GM12875 (cell line): ENCODE measurements around the gene MYO1D.
"Not testable (repeated sequence)": the region's sequence is repeated elsewhere in the genome, so short reads cannot be mapped to it uniquely, and the experiment has no call there.

Experiments
- H3K4me3 ChIP-seq: one replicate; pipeline ENCODE4 v1.5.1; 2011; ENCODE audit warnings: low read depth, low read length, control low read depth
- TF ChIP-seq, protein P1 (sequence below): IDR thresholded peaks from 2 replicates; pipeline ENCODE4 v1.5.1; 2011; ENCODE audit warnings: low read depth, mild to moderate bottlenecking, control low read depth, inconsistent platforms, low read length, moderate library complexity, borderline replicate concordance; ENCODE audit not compliant: insufficient read depth

Gene MYO1D

DNA sequence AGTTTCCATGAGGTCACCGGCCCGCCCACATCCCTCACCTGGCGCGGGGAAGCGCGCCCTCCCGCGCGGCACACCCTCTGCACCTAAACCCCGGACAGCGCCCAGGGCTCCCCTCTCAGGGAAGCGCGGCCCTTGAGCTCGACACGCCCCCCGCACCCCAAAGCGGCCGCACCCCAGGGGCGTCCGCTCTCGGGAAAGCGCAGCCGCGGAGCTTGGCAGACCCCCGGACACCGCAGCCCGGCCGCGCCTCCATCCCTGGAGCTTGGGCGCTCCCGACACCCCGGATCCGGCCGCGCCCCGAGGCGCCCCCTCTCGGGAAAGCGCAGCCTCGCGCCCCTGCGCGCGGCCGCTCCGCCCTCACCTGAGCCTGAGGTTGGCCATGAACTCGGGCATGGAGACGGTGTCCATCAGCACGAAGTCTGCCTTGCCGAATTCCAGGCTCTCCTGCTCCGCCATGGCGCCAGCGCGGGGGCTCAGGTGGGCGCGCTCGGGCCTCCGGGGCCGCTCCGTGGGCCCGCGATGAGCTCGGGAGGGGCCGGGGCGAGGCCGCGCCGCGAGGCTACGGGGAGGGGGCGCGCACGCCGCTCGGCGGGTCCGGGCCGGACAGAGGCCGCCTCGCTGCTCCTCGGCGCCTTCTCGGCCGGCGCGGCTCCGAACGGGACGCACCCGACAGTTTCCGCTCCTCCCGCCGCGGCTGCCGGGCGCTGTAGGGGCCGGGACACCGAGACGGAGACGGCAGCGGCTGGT lies at the start of gene MYO1D:
TSS of gene MYO1D (minus strand) at position 708 of the 747 bp plus-strand sequence. CDS start at position 456, 252 bp downstream.
- H3K4me3 ChIP-seq, result peak within 1 kb of the TSS; percentile 79
- TF ChIP-seq, protein P1, sequence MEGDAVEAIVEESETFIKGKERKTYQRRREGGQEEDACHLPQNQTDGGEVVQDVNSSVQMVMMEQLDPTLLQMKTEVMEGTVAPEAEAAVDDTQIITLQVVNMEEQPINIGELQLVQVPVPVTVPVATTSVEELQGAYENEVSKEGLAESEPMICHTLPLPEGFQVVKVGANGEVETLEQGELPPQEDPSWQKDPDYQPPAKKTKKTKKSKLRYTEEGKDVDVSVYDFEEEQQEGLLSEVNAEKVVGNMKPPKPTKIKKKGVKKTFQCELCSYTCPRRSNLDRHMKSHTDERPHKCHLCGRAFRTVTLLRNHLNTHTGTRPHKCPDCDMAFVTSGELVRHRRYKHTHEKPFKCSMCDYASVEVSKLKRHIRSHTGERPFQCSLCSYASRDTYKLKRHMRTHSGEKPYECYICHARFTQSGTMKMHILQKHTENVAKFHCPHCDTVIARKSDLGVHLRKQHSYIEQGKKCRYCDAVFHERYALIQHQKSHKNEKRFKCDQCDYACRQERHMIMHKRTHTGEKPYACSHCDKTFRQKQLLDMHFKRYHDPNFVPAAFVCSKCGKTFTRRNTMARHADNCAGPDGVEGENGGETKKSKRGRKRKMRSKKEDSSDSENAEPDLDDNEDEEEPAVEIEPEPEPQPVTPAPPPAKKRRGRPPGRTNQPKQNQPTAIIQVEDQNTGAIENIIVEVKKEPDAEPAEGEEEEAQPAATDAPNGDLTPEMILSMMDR, result peak; percentile 84

DNA sequence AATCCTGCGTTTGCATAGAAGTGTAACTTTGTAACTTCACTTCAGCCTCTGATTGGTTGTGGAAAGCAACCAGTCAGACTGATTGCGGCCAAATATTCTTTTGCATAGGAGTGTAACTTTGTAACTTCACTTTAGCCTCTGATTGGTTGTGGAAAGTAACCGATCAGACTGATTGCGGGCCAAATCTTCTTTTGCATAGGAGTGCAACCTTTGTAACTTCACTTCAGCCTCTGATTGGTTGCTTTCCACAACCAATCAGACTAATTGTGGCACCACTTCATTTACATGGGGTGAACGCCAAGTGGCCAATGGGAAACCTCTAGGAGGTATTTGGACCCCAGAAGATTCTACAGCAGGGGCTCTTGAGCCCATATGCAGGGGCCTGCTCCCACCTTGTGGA lies 49.3 kb upstream of the MYO1D start:
- no peak overlapping the region for H3K4me3 ChIP-seq
- TF ChIP-seq, protein P1, result no peak

DNA sequence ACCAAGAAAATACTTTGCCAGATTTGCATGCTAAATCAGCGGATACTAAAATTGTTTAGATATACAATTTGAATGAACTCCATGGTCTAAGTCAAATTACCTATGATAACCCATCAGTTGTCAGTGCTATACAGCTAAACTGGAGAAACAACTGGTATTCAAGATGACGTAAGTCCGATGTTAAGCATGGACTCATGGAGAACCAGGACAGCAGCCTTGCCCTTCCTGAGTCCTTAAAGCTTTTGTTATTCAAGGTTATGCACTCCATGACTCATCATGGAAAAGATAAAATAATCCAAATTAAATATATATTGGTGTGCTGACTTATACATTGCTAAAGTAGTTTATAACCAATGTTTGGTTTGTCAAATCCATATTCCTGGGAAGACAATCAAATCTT lies 47.0 kb upstream of the MYO1D start:
- not testable (repeated sequence) for H3K4me3 ChIP-seq

DNA sequence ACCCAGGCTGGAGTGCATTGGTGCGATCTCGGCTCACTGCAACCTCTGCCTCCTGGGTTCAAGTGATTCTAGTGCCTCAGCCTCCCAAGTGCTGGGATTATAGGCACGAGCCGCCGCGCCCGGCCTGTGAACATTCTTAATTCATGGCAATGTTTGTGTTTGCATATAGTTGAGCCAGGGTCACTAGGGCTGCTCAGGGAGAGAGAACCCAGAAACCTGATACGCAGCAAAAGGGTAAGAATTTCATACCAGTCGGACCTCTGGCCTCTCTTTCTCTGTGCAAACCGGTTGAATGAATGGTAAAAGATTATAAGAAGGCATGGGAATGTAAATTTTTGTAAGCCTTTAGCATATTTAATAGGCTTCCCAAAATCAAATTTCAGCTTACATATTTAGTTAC lies 44.1 kb upstream of the MYO1D start:
- TF ChIP-seq, protein P1, result no peak
- H3K4me3 ChIP-seq, result no peak overlapping the region

DNA sequence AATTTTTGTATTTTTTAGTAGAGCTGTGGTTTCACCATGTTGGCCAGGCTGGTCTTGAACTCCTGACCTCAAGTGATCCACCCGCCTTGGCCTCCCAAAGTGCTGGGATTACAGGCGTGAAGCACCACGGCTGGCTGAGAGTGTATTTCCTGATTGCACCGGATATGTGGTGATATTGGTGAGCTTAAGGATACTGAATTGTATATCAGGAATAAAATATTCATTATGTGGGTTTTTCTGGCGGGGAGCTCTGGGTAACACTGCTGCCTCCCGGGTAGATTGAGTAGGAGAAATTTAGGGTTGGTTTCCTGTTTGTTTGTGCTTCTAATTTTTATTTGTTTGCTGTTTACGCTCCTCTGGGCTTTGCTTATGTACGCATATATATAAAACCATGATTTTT lies 43.4 kb upstream of the MYO1D start:
- TF ChIP-seq, protein P1, result no peak
- H3K4me3 ChIP-seq, result no peak overlapping the region

DNA sequence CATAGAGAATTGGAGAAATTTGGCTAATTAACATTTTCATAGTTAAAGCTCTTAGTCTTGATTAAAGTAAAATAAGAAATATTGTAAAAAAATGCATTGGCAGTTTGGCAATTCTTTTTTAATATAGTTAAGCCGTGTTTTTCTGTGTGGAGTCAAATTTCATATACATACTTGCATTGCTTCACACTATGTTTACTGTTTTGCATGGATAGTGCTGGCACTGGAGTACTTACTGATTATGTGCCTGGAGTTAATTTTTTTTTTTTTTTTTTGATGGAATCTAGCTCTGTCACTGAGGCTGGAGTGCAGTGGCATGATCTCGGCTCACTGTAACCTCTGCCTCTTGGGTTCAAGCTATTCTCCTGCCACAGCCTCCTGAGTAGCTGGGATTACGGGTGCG lies 43.0 kb upstream of the MYO1D start:
- not testable (repeated sequence) for H3K4me3 ChIP-seq

DNA sequence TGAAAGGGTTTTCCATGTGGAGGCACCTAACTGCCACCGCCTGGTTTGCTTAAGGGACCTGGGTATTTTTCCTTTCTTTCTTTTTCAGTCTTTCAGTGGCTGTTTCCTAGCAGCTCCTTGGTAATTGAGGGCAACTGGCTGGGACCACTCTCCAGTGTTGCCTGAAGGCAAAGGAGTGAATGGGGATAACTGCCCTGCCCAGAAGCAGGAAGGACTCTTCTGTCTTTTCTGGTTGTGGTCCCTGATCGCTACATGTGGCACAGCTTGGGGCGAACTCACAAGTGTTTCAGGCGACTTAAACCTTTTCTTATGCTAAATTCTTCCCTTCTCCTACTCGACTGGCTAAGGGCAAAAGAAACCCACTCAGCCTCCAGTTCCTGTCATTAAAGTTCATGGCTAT lies 40.9 kb upstream of the MYO1D start:
- no peak overlapping the region for H3K4me3 ChIP-seq
- TF ChIP-seq, protein P1, result no peak

DNA sequence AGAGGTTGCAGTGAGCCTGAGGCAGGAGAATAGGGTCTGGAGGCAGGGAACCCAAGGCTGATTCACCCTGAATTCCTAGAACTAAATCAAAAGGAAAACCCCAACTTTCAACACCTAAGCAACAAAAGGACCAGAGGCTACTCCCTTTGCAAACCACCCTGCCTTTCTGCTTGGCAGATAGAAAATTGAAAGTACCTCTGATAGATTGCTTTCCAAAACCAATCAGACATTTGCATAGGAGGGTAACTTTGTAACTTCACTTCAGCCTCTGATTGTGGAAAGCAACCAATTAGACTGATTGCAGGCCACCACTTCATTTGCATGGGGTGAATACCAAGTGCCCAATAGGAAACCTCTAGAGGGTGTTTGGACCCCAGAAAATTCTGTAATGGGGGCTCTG lies 40.2 kb upstream of the MYO1D start:
- TF ChIP-seq, protein P1, result no peak
- no peak overlapping the region for H3K4me3 ChIP-seq
